Brain microvascular endothelial cell (primary cell): ENCODE measurements around the gene CTNND2.

Source experiments
- DNase-seq: peaks from one replicate; pipeline ENCODE4 v3.0.0-alpha.2; 2020
- H3K27ac ChIP-seq: fragments of 250-450 bp; sonication (Bioruptor Pico); 2 replicates; pipeline ENCODE4 v1.5.1; 2020; ENCODE audit warnings: mild to moderate bottlenecking, moderate library complexity
- H3K27me3 ChIP-seq: fragments of 250-450 bp; sonication (Bioruptor Pico); replicated peaks from 2 replicates; pipeline ENCODE4 v1.5.1; 2020; ENCODE audit warnings: mild to moderate bottlenecking
- H3K36me3 ChIP-seq: fragments of 250-450 bp; sonication (Bioruptor Pico); replicated peaks from 2 replicates; pipeline ENCODE4 v1.5.1; 2020; ENCODE audit warnings: mild to moderate bottlenecking
- H3K4me3 ChIP-seq: 2 replicates; pipeline ENCODE4 v1.5.1; 2011; ENCODE audit warnings: low read depth, mild to moderate bottlenecking, control low read depth, low read length, moderate library complexity
- in situ Hi-C: cut with HindIII; loops from 2 replicates; pipeline ENCODE4 v1.10.0; 2017; ENCODE audit warnings: low sequenced_read_pairs, low pct_ligation_motif_present
- TF ChIP-seq, protein P1 (sequence below): IDR thresholded peaks from 2 replicates; pipeline ENCODE4 v1.5.1; 2011; ENCODE audit warnings: low read depth, mild to moderate bottlenecking, moderate library complexity, low read length, control low read depth, inconsistent platforms; ENCODE audit errors: missing control alignments

Gene CTNND2

DNA sequence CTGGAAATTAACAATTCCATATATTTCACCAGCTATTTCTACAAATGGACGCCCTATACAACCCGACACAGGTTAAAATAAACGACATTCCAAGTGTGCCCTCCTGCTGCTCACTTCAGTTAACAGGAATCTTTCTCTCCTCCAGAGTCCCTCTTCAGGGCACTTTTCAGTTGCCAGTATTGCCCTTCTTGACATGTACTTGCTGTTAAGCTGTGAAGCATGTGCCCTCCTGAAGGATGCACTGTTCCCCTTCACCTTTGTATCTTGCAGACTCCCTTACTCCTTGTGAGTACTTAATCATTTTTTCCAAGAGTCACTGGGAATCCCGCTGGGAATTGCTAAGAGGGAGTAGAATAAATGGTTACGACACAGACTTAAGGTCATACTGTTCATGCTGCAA, 364.1 kb downstream of the CTNND2 start:
- Histone ChIP-seq H3K27me3 (no peaks in the 10 kb centered on the region), H3K4me3 (no peak overlapping the region), H3K27ac (no peak overlapping the region), H3K36me3 (no peaks in the 10 kb centered on the region)
- DNase-seq: no peak
- TF ChIP-seq, protein P1, sequence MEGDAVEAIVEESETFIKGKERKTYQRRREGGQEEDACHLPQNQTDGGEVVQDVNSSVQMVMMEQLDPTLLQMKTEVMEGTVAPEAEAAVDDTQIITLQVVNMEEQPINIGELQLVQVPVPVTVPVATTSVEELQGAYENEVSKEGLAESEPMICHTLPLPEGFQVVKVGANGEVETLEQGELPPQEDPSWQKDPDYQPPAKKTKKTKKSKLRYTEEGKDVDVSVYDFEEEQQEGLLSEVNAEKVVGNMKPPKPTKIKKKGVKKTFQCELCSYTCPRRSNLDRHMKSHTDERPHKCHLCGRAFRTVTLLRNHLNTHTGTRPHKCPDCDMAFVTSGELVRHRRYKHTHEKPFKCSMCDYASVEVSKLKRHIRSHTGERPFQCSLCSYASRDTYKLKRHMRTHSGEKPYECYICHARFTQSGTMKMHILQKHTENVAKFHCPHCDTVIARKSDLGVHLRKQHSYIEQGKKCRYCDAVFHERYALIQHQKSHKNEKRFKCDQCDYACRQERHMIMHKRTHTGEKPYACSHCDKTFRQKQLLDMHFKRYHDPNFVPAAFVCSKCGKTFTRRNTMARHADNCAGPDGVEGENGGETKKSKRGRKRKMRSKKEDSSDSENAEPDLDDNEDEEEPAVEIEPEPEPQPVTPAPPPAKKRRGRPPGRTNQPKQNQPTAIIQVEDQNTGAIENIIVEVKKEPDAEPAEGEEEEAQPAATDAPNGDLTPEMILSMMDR: no peak
- in situ Hi-C loops: no loop called here

DNA sequence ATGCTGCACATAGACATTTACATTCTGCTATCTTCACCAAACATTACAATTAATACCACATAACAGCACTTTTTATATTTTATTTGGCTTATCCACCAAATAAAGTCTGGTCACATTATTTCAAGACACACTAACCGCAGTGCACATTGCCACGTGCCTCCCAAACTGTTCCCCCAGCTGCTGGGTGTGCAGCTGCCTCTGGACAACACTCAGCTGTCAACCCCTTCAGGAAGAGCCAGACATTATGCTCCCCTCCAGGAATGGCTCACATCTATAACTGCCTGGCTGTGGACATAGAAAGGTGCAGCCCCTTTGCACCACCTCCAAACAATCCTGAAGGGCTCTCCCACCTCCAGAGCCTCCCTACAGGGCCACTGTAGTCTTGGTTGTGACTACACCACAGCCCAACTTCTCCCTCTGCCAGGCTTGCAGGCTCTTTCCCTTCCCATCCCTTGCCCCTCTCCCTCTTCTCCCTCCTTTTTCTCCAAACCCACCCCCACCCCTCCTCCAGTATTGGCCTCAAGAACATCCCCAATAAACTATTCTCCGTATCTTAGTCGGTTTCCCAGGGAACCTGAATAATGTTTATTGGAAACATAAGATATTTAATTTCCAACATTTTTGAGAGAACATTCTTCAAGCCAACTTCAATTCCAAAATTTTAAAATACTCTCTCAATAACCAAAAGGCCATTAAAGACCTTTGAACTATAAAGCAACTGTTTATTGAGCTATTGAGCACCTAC, 372.3 kb downstream of the CTNND2 start:
- in situ Hi-C loops: no loop called here
- Histone ChIP-seq H3K36me3 (no peaks in the 10 kb centered on the region), H3K27me3 (no peaks in the 10 kb centered on the region), H3K4me3 (no peak overlapping the region), H3K27ac (no peak overlapping the region)
- TF ChIP-seq, protein P1: no peak
- no peak for DNase-seq

GRCh38 chr5:11528720-11529119, 375.5 kb downstream of the CTNND2 start:
- H3K36me3 ChIP-seq: no peaks in the 10 kb centered on the region
- in situ Hi-C loops: no loop called here
- DNase-seq: no peak
- TF ChIP-seq, protein P1: no peak
- H3K4me3 ChIP-seq: no peak overlapping the region
- no peak overlapping the region for H3K27ac ChIP-seq
- no peaks in the 10 kb centered on the region for H3K27me3 ChIP-seq

DNA sequence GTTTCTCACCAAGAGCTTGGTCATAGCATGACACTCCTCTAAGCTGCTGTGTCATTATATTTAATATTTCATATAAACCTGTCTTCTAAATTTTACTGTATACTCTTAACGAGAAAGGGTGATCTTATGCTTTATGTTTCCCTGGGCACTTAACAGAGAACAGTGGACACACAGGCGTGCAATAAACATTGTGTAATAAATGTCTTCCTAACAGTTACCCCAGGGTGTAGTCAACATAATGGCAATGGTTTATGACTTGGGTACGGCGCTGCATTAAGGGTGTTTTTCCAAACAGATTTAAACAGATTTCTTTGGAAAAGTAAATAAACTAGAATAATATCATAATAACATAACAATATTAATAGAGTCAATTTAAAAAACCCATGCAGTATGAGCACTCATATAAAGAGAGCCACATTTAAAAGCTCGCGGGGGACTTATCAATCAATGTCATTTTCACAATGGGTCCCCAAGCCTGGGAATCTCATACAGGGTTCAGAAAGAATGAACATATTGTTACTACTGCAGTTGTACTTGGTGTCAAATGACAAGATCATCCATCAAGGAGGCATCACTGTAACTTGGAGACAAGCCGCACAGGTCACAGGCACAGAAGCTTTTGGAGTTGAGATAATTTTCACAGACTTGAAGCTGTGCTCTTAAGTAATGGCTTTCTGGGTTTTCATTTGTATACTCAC, 376.4 kb downstream of the CTNND2 start:
- in situ Hi-C loops: no loop called here
- H3K27me3 ChIP-seq: no peaks in the 10 kb centered on the region
- H3K36me3 ChIP-seq: no peaks in the 10 kb centered on the region
- H3K4me3 ChIP-seq: no peak overlapping the region
- H3K27ac ChIP-seq: no peak overlapping the region
- TF ChIP-seq, protein P1: no peak
- DNase-seq: no peak

GRCh38 chr5:11525020-11525419, 379.2 kb downstream of the CTNND2 start:
- Histone ChIP-seq H3K36me3 (no peaks in the 10 kb centered on the region), H3K27ac (no peak overlapping the region), H3K27me3 (no peaks in the 10 kb centered on the region), H3K4me3 (no peak overlapping the region)
- in situ Hi-C loops: no loop called here
- TF ChIP-seq, protein P1: no peak
- no peak for DNase-seq
